Tibial nerve (tissue), 4 donors: ENCODE measurements around the gene MALRD1. TPM values are rescaled to one million over a fixed set of nuclear protein-coding genes. Genes with fewer than 3 reads are reported as not detected.

Source experiments
- DNase-seq, 2 donors: peaks; one replicate each; pipeline ENCODE4 v3.0.0-alpha.2; 2019; ENCODE audit warnings: low spot score in 2 of 2
- H3K27ac ChIP-seq, 4 donors: fragments of 200-600 bp; sonication (generic) in 3 of 4; one replicate each; pipeline ENCODE4 v1.5.1; 2017 to 2019; ENCODE audit warnings: mild to moderate bottlenecking in 1 of 4
- H3K27me3 ChIP-seq, 2 donors: fragments of 200-600 bp; sonication (generic) in 1 of 2; one replicate each; pipeline versions ENCODE4 v1.5.1 to v1.6.0; 2017 to 2019
- H3K36me3 ChIP-seq, 3 donors: fragments of 200-600 bp; sonication (generic); one replicate each; pipeline ENCODE4 v1.5.1; 2018 to 2019
- H3K4me1 ChIP-seq, 4 donors: fragments of 200-600 bp; sonication (generic) in 3 of 4; one replicate each; pipeline ENCODE4 v1.5.1; 2017 to 2019
- H3K4me3 ChIP-seq, 4 donors: fragments of 200-600 bp; sonication (generic) in 3 of 4; one replicate each; pipeline ENCODE4 v1.5.1; 2017 to 2019; ENCODE audit warnings: mild to moderate bottlenecking in 1 of 4, moderate library complexity in 1 of 4
- H3K9me3 ChIP-seq, 4 donors: fragments of 200-600 bp; sonication (generic) in 3 of 4; one replicate each; pipeline ENCODE4 v1.5.1; 2017 to 2019
- CTCF ChIP-seq, 5 experiments: fragments of 200-600 bp in 3 of 5; fragments of 450-650 bp in 2 of 5; sonication (generic) in 3 of 5; IDR thresholded peaks; one replicate each; pipeline ENCODE4 v1.5.1; 2016 to 2019; ENCODE audit warnings: antibody characterized with exemption in 5 of 5, mild to moderate bottlenecking in 3 of 5, moderate library complexity in 2 of 5
- EP300 ChIP-seq, 2 donors: sonication (generic); formaldehyde crosslinking; IDR thresholded peaks; one replicate each; pipeline ENCODE4 v1.6.1; 2017; ENCODE audit warnings: antibody characterized with exemption in 2 of 2, mild to moderate bottlenecking in 1 of 2
- POLR2A ChIP-seq, 2 donors: fragments of 450-650 bp; IDR thresholded peaks; one replicate each; pipeline ENCODE4 v1.6.1; 2017; ENCODE audit warnings: antibody characterized with exemption in 2 of 2, mild to moderate bottlenecking in 2 of 2, moderate library complexity in 2 of 2
- WGBS, 2 donors: methylation state at CpG; one replicate each; pipeline ENCODE4 v1.1.5; 2018; 5-methylcytosine and 5-hydroxymethylcytosine counted together
- total RNA-seq, 4 donors: library from RNA; depleted of rRNA; stranded (reverse); fragments of >200 nt; gene quantifications; one replicate each; pipeline ENCODE4 v1.1.0, GENCODE V29; 2016

Gene MALRD1
- total RNA-seq, 4 donors from 2014 or later: 1.3 to 5.4 (median 3.6) TPM; not detected in 1

GRCh38 chr10:19041171-19041570, 7.4 kb upstream of the MALRD1 start:
- no peaks in the 10 kb centered on the region for H3K4me1 ChIP-seq
- H3K4me3 ChIP-seq: no peak overlapping the region
- TF ChIP-seq POLR2A (IDR thresholded peaks at IDR 0.05): no peak
- TF ChIP-seq CTCF (IDR thresholded peaks at IDR 0.05): no peak
- no peak for TF ChIP-seq EP300 (IDR thresholded peaks at IDR 0.05)
- no peak overlapping the region for H3K27ac ChIP-seq
- no peaks in the 10 kb centered on the region for H3K27me3 ChIP-seq
- no peaks in the 10 kb centered on the region for H3K36me3 ChIP-seq
- DNase-seq: no peak
- WGBS, 2 donors: 57 to 60% methylated on average over 3 of the region's 3 CpGs
- no peaks in the 10 kb centered on the region for H3K9me3 ChIP-seq

DNA sequence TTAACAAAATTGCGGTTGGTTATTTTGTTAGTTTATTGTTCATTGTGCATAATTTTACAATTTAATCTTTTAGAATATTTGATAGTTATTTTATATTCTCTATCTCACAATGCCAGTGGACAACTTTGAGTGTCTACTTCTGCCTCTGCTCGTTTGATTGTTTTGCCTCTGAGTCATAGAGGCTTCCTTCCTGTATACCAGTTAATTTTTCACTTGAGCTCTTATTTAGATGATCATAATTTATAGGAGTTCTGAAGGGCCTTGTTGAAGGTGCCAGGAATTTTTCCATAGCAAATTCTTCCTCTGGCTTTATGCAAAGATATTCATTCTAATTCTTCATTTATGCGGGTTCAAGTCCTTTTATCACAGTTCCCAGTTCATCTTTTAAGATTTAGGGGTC, 5.2 kb upstream of the MALRD1 start:
- no peak for DNase-seq
- Histone ChIP-seq H3K36me3 (no peaks in the 10 kb centered on the region), H3K9me3 (no peaks in the 10 kb centered on the region), H3K27me3 (no peaks in the 10 kb centered on the region), H3K27ac (no peak overlapping the region), H3K4me3 (no peak overlapping the region), H3K4me1 (no peaks in the 10 kb centered on the region)
- WGBS, 2 donors: 55 to 62% methylated on average over 3 of the region's 3 CpGs
- TF ChIP-seq CTCF (IDR thresholded peaks at IDR 0.05) (no peak), POLR2A (IDR thresholded peaks at IDR 0.05) (no peak), EP300 (IDR thresholded peaks at IDR 0.05) (no peak)

DNA sequence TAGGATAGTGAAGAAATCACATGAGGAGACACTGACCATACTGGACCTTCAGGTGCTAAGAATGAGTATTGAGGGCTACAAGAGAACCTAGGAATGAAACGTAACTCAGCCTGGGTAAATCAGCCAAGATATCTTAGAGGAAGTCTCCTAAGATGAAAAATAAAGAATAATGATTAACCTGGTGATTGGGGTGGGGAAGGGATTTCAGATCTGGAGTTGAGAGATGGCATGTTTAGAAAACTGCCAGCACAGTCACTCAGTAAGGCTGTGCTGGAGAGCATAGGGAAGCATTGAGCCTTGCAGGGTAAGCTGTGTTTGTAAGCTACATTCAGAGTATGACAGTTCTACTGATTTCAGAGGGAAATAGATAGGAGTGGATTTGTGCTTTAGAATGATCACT, 1.9 kb upstream of the MALRD1 start:
- H3K4me1 ChIP-seq: no peaks in the 10 kb centered on the region
- 71 to 84% methylated on average over 1 of the region's 1 CpG for WGBS, 2 donors
- no peaks in the 10 kb centered on the region for H3K9me3 ChIP-seq
- H3K4me3 ChIP-seq: no peak overlapping the region
- no peaks in the 10 kb centered on the region for H3K27me3 ChIP-seq
- DNase-seq: no peak
- no peaks in the 10 kb centered on the region for H3K36me3 ChIP-seq
- H3K27ac ChIP-seq: no peak overlapping the region
- no peak for TF ChIP-seq CTCF (IDR thresholded peaks at IDR 0.05)
- no peak for TF ChIP-seq POLR2A (IDR thresholded peaks at IDR 0.05)
- no peak for TF ChIP-seq EP300 (IDR thresholded peaks at IDR 0.05)

GRCh38 chr10:19048891-19049290, 290 bp downstream of the MALRD1 start:
- no peak for TF ChIP-seq EP300 (IDR thresholded peaks at IDR 0.05)
- no peak for TF ChIP-seq POLR2A (IDR thresholded peaks at IDR 0.05)
- no peak for TF ChIP-seq CTCF (IDR thresholded peaks at IDR 0.05)
- Histone ChIP-seq H3K36me3 (no peaks in the 10 kb centered on the region), H3K4me1 (no peaks in the 10 kb centered on the region), H3K27me3 (no peaks in the 10 kb centered on the region), H3K9me3 (no peaks in the 10 kb centered on the region), H3K27ac (no peak overlapping the region), H3K4me3 (no peak overlapping the region)
- 28% methylated on average over 3 of the region's 3 CpGs for WGBS, 2 donors
- no peak for DNase-seq

DNA sequence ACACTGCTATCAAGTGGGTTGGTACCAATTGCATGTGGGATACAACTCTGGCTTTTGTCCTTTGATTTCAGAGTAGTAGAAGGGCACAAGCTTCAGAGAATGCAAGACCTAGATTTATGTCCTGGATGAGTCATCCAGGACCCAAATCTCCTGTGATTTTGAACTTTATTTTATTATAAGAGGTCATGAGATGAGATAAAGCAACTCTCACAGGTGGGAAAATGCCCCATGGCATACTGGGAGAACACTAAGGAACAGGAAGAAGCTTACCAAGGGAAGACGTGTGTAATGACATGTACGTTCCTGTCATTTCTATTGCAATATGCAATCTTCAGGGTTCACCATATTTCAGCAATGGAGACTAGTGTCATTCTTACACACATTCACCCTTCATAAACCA, 966 bp downstream of the MALRD1 start:
- DNase-seq: no peak
- Histone ChIP-seq H3K4me1 (no peaks in the 10 kb centered on the region), H3K4me3 (no peak overlapping the region), H3K27me3 (no peaks in the 10 kb centered on the region), H3K9me3 (no peaks in the 10 kb centered on the region), H3K27ac (no peak overlapping the region), H3K36me3 (no peaks in the 10 kb centered on the region)
- WGBS, 2 donors: 86 to 87% methylated on average over 2 of the region's 2 CpGs
- TF ChIP-seq POLR2A (IDR thresholded peaks at IDR 0.05): no peak
- no peak for TF ChIP-seq EP300 (IDR thresholded peaks at IDR 0.05)
- no peak for TF ChIP-seq CTCF (IDR thresholded peaks at IDR 0.05)
